Liver (tissue), 3 donors: ENCODE results near the gene SPATA33.
"Not testable (repeated sequence)": the region's sequence is repeated elsewhere in the genome, so short reads cannot be mapped to it uniquely, and the experiment has no call there.

ENCODE experiments used
- CTCF ChIP-seq: fragments of 150-350 bp; IDR thresholded peaks from 2 replicates; pipeline ENCODE4 v1.5.1; 2017; ENCODE audit warnings: improper control_type of control experiment, low read depth, low read length; ENCODE audit not compliant: missing input control
- GABPA ChIP-seq, 2 donors: IDR thresholded peaks in 1 of 2; conservative IDR thresholded peaks in 1 of 2; 2 replicates each; pipeline ENCODE4 v1.6.1; 2016; ENCODE audit warnings: antibody characterized with exemption in 2 of 2, mild to moderate bottlenecking in 1 of 2, moderate library complexity in 1 of 2
- JUND ChIP-seq, 2 donors: IDR thresholded peaks; 2 replicates each; pipeline ENCODE4 v1.6.1; 2016; ENCODE audit warnings: antibody characterized with exemption in 2 of 2
- TF ChIP-seq, protein P1 (sequence below): IDR thresholded peaks from 2 replicates; pipeline ENCODE4 v1.6.1; 2016; ENCODE audit warnings: antibody characterized with exemption
- TF ChIP-seq, protein P2 (sequence below): IDR thresholded peaks from 2 replicates; pipeline ENCODE4 v1.6.1; 2016; ENCODE audit warnings: antibody characterized with exemption
- donor health status: healthy.
- donor health status: healthy.

DNA sequence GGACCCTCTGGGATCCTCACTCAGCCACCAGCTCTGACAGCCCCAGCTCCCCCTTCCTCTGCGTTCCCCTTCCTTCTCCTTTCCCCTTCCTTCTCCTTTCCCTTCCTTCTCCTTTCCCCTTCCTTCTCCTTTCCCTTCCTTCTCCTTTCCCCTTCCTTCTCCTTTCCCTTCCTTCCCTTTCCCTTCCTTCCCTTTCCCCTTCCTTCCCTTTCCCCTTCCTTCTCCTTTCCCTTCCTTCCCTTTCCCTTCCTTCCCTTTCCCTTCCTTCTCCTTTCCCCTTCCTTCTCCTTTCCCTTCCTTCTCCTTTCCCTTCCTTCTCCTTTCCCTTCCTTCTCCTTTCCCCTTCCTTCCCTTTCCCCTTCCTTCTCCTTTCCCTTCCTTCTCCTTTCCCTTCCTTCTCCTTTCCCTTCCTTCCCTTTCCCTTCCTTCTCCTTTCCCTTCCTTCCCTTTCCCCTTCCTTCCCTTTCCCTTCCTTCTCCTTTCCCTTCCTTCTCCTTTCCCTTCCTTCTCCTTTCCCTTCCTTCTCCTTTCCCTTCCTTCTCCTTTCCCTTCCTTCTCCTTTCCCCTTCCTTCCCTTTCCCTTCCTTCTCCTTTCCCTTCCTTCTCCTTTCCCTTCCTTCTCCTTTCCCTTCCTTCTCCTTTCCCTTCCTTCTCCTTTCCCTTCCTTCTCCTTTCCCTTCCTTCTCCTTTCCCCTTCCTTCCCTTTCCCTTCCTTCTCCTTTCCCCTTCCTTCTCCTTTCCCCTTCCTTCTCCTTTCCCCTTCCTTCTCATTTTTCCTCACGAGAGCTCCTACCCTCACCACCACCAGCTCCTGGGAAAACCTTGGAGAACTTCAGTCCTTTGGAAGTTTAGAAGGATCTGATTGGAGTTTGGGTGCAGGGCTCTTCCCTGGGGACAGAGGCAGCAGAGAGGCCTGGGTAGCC lies 22.9 kb upstream of the SPATA33 start:
- TF ChIP-seq, protein P1, sequence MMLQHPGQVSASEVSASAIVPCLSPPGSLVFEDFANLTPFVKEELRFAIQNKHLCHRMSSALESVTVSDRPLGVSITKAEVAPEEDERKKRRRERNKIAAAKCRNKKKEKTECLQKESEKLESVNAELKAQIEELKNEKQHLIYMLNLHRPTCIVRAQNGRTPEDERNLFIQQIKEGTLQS: not testable (repeated sequence)
- TF ChIP-seq CTCF; GABPA (IDR thresholded peaks at IDR 0.05 in 1 of 2, conservative IDR thresholded peaks at IDR 0.05 in 1 of 2); JUND (IDR thresholded peaks at IDR 0.05): not testable (repeated sequence)
- TF ChIP-seq, protein P2, sequence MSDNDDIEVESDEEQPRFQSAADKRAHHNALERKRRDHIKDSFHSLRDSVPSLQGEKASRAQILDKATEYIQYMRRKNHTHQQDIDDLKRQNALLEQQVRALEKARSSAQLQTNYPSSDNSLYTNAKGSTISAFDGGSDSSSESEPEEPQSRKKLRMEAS: not testable (repeated sequence)
